Measurements from ENCODE around the gene SLC30A2.

The SLC30A2 gene

GRCh38 chr1:26047278-26047874 lies 1.5 kb upstream of the SLC30A2 start:
- no peak for DNase-seq (ENCODE audit: extremely low read depth, low read depth)
- TF ChIP-seq CTCF (IDR thresholded peaks at IDR 0.05; ENCODE audit: low read depth, low read length): no peak

GRCh38 chr1:26046246-26047095 lies 553 bp upstream of the SLC30A2 start:
- no peak for TF ChIP-seq CTCF (IDR thresholded peaks at IDR 0.05; ENCODE audit: low read depth, low read length)
- no peak for DNase-seq (ENCODE audit: extremely low read depth, low read depth)

GRCh38 chr1:26044971-26045721 lies 772 bp downstream of the SLC30A2 start:
- TF ChIP-seq CTCF (IDR thresholded peaks at IDR 0.05; ENCODE audit: low read depth, low read length): no peak
- no peak for DNase-seq (ENCODE audit: extremely low read depth, low read depth)

- TF ChIP-seq CTCF (IDR thresholded peaks at IDR 0.05; ENCODE audit: low read depth, low read length): no peak
- DNase-seq (ENCODE audit: extremely low read depth, low read depth): no peak
These were observed 1.5 kb downstream of the SLC30A2 start for GRCh38 chr1:26044414-26044813.

GRCh38 chr1:26043765-26044164 lies 2.2 kb downstream of the SLC30A2 start:
- no peak for DNase-seq (ENCODE audit: extremely low read depth, low read depth)
- no peak for TF ChIP-seq CTCF (IDR thresholded peaks at IDR 0.05; ENCODE audit: low read depth, low read length)

- DNase-seq (ENCODE audit: extremely low read depth, low read depth): no peak
- no peak for TF ChIP-seq CTCF (IDR thresholded peaks at IDR 0.05; ENCODE audit: low read depth, low read length)
These were observed 3.9 kb downstream of the SLC30A2 start for GRCh38 chr1:26041978-26042377.

- TF ChIP-seq CTCF (IDR thresholded peaks at IDR 0.05; ENCODE audit: low read depth, low read length): no peak
- DNase-seq (ENCODE audit: extremely low read depth, low read depth): no peak
These were observed 4.5 kb downstream of the SLC30A2 start for GRCh38 chr1:26041401-26041800.
